K562 (cell line): Measurements from ENCODE around the gene DRG1. TPM values are rescaled to one million over a fixed set of nuclear protein-coding genes. Genes with fewer than 3 reads are reported as not detected.

Experiments used
- FOXA1 ChIP-seq: fragments of 450-650 bp; IDR thresholded peaks from 2 replicates; pipeline ENCODE4 v1.6.1; 2016; ENCODE audit warnings: mild to moderate bottlenecking, borderline replicate concordance
- JUND ChIP-seq, 2 experiments: IDR thresholded peaks; 2 replicates in 1 of 2; 3 replicates in 1 of 2; pipeline ENCODE4 v1.6.1; 2011; ENCODE audit warnings: borderline replicate concordance in 2 of 2, low read depth in 2 of 2, low read length in 2 of 2, improper control_type of control experiment in 1 of 2, missing biosample characterization in 1 of 2, missing genetic modification characterization in 1 of 2, missing genetic modification reagents in 1 of 2
- NR4A1 ChIP-seq, 2 experiments: fragments of 250-450 bp in 1 of 2; fragments of 450-650 bp in 1 of 2; sonication (Bioruptor Pico) in 1 of 2; IDR thresholded peaks; 2 replicates each; pipeline versions ENCODE4 v1.4.0 to v1.6.1; 2016 to 2020; ENCODE audit warnings: mild to moderate bottlenecking in 2 of 2, missing compliant biosample characterization in 1 of 2, missing genetic modification characterization in 1 of 2, moderate library complexity in 1 of 2
- RFX7 ChIP-seq: fragments of 250-450 bp; sonication (Bioruptor Pico); IDR thresholded peaks from 2 replicates; pipeline ENCODE4 v1.5.1; 2021; ENCODE audit warnings: mild to moderate bottlenecking
- SAFB ChIP-seq: fragments of 200-400 bp; formaldehyde crosslinking; IDR thresholded peaks from 2 replicates; pipeline ENCODE4 v1.6.1; 2017; ENCODE audit warnings: low read depth, low read length, borderline replicate concordance
- SMARCC2 ChIP-seq: fragments of 450-650 bp; IDR thresholded peaks from 2 replicates; pipeline ENCODE4 v1.6.1; 2017; ENCODE audit warnings: antibody characterized with exemption, moderate library complexity, mild to moderate bottlenecking, low read depth
- U2AF2 ChIP-seq: fragments of 200-400 bp; formaldehyde crosslinking; optimal IDR thresholded peaks from 2 replicates; pipeline ENCODE3; 2017; ENCODE audit warnings: low read depth, mild to moderate bottlenecking, low read length
- ZBTB17 ChIP-seq: fragments of 450-650 bp; formaldehyde crosslinking; IDR thresholded peaks from 2 replicates; pipeline ENCODE4 v1.4.0; 2020; ENCODE audit warnings: mild to moderate bottlenecking
- ZNF239 ChIP-seq: fragments of 250-450 bp; sonication (Bioruptor Pico); IDR thresholded peaks from 2 replicates; pipeline ENCODE4 v1.4.0; 2020; ENCODE audit warnings: mild to moderate bottlenecking
- polyA plus RNA-seq, 8 experiments: library from polyadenylated mRNA; depleted of rRNA in 4 of 8; stranded (reverse) in 5 of 8; unstranded in 3 of 8; fragments of >200 nt; fragmentation: Nextera tagmentation in 2 of 8; fragmentation: Illumina TruSeq in 1 of 8; extraction: Ambion mirVana in 2 of 8; extraction: Trizol in 1 of 8; gene quantifications; 2 replicates each; pipeline versions ENCODE4 v1.2.1 to v1.2.3, GENCODE V29; 2011 to 2014; ENCODE audit warnings: inconsistent platforms in 1 of 8, missing spikeins in 1 of 8
- total RNA-seq, 7 experiments: library from RNA; depleted of rRNA in 6 of 7; stranded (reverse); fragments of >200 nt in 6 of 7; fragmentation: Illumina TruSeq in 2 of 7; extraction: Trizol in 2 of 7; gene quantifications; 2 replicates each; pipeline versions ENCODE4 v1.2.1 to v1.2.3, GENCODE V29; 2011 to 2021; ENCODE audit warnings: low replicate concordance in 1 of 7
- TF ChIP-seq, protein P1 (sequence below): fragments of 250-450 bp; sonication (Bioruptor Pico); IDR thresholded peaks from 2 replicates; pipeline ENCODE4 v1.4.0; 2020; ENCODE audit warnings: mild to moderate bottlenecking
- TF ChIP-seq, protein P2 (sequence below): fragments of 450-650 bp; IDR thresholded peaks from 2 replicates; pipeline ENCODE4 v1.6.1; 2017; ENCODE audit warnings: antibody characterized with exemption, mild to moderate bottlenecking
- TF ChIP-seq, protein P3 (sequence below): sonication (generic); formaldehyde crosslinking; IDR thresholded peaks from 2 replicates; pipeline ENCODE4 v1.8.0; 2022; ENCODE audit warnings: mild to moderate bottlenecking, missing genetic modification reagents, borderline replicate concordance

DRG1 gene
- total and polyA plus RNA-seq, 9 of the 15 experiments (the other 6 are each of a cell fraction or from before 2014, with no cell fraction given): 76.4 to 211 (median 93.3) TPM

DNA sequence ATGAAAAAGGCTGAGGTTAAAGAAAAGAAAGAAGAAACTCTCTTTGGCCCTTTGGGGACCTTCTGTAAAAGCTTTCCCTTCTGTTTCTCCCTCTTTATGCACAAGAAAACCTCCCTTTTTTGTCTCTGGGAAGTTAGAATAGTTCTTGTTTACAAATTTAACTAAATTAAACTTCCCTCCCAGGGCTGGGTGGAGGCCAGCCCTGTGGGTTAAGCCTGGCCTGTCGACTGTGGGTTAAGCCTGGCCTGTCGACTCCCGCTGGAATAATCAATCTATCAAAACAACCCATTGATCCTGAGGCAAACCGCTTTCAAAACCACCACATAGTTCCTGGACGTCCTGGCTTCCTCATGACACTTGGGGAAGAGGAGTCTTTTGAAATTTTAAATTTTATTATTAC lies 1.2 kb upstream of the DRG1 start (continued):
- TF ChIP-seq FOXA1: no peak
- TF ChIP-seq ZNF239 (CRISPR knock-in tag): no peak
- no peak for TF ChIP-seq RFX7 (CRISPR knock-in tag)
- no peak for TF ChIP-seq JUND (IDR thresholded peaks at IDR 0.05; ENCODE audit: borderline replicate concordance, low read depth, low read length)
- no peak for TF ChIP-seq JUND (tag; IDR thresholded peaks at IDR 0.05; ENCODE audit: borderline replicate concordance, low read depth, low read length)
- TF ChIP-seq, protein P1, sequence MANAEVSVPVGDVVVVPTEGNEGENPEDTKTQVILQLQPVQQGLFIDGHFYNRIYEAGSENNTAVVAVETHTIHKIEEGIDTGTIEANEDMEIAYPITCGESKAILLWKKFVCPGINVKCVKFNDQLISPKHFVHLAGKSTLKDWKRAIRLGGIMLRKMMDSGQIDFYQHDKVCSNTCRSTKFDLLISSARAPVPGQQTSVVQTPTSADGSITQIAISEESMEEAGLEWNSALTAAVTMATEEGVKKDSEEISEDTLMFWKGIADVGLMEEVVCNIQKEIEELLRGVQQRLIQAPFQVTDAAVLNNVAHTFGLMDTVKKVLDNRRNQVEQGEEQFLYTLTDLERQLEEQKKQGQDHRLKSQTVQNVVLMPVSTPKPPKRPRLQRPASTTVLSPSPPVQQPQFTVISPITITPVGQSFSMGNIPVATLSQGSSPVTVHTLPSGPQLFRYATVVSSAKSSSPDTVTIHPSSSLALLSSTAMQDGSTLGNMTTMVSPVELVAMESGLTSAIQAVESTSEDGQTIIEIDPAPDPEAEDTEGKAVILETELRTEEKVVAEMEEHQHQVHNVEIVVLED (CRISPR knock-in tag): no peak
- TF ChIP-seq, protein P2, sequence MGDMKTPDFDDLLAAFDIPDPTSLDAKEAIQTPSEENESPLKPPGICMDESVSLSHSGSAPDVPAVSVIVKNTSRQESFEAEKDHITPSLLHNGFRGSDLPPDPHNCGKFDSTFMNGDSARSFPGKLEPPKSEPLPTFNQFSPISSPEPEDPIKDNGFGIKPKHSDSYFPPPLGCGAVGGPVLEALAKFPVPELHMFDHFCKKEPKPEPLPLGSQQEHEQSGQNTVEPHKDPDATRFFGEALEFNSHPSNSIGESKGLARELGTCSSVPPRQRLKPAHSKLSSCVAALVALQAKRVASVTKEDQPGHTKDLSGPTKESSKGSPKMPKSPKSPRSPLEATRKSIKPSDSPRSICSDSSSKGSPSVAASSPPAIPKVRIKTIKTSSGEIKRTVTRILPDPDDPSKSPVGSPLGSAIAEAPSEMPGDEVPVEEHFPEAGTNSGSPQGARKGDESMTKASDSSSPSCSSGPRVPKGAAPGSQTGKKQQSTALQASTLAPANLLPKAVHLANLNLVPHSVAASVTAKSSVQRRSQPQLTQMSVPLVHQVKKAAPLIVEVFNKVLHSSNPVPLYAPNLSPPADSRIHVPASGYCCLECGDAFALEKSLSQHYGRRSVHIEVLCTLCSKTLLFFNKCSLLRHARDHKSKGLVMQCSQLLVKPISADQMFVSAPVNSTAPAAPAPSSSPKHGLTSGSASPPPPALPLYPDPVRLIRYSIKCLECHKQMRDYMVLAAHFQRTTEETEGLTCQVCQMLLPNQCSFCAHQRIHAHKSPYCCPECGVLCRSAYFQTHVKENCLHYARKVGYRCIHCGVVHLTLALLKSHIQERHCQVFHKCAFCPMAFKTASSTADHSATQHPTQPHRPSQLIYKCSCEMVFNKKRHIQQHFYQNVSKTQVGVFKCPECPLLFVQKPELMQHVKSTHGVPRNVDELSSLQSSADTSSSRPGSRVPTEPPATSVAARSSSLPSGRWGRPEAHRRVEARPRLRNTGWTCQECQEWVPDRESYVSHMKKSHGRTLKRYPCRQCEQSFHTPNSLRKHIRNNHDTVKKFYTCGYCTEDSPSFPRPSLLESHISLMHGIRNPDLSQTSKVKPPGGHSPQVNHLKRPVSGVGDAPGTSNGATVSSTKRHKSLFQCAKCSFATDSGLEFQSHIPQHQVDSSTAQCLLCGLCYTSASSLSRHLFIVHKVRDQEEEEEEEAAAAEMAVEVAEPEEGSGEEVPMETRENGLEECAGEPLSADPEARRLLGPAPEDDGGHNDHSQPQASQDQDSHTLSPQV: no peak
- TF ChIP-seq NR4A1 (CRISPR knock-in tag; IDR thresholded peaks at IDR 0.05): no peak
- TF ChIP-seq NR4A1 (tag; IDR thresholded peaks at IDR 0.05): no peak
- no peak for TF ChIP-seq SMARCC2
- no peak for TF ChIP-seq U2AF2
- TF ChIP-seq SAFB: no peak
- TF ChIP-seq, protein P3, sequence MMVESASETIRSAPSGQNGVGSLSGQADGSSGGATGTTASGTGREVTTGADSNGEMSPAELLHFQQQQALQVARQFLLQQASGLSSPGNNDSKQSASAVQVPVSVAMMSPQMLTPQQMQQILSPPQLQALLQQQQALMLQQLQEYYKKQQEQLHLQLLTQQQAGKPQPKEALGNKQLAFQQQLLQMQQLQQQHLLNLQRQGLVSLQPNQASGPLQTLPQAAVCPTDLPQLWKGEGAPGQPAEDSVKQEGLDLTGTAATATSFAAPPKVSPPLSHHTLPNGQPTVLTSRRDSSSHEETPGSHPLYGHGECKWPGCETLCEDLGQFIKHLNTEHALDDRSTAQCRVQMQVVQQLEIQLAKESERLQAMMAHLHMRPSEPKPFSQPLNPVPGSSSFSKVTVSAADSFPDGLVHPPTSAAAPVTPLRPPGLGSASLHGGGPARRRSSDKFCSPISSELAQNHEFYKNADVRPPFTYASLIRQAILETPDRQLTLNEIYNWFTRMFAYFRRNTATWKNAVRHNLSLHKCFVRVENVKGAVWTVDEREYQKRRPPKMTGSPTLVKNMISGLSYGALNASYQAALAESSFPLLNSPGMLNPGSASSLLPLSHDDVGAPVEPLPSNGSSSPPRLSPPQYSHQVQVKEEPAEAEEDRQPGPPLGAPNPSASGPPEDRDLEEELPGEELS (CRISPR knock-in tag): no peak
- TF ChIP-seq ZBTB17 (CRISPR knock-in tag): no peak
